H1 (cell line): ENCODE measurements around the gene AGPS. TPM values are rescaled to one million over a fixed set of nuclear protein-coding genes. Genes with fewer than 3 reads are reported as not detected.

Source experiments
- CTCF ChIA-PET: fragments of 300-600 bp; sonication (Branson Sonifier 250); formaldehyde crosslinking; loops from one replicate; lab custom pipeline; 2021; ENCODE audit not compliant: partially characterized antibody; lab: Charles Lee
- POLR2A ChIA-PET: fragments of 300-600 bp; sonication (Branson Sonifier 250); formaldehyde crosslinking; loops from one replicate; lab custom pipeline; 2021; ENCODE audit warnings: inconsistent platforms; ENCODE audit not compliant: partially characterized antibody; lab: Charles Lee
- DNase-seq, 2 experiments: peaks; one replicate each; pipeline versions ENCODE4 v3.0.0 to v3.0.0-alpha.2; 2010 to 2022; ENCODE audit warnings: low spot score in 2 of 2, low read depth in 1 of 2, mixed read lengths in 1 of 2
- FAIRE-seq: peaks from 2 replicates; lab custom pipeline; 2011; peaks lifted over from hg19 to GRCh38; lab: Jason Lieb, UNC
- H2AFZ ChIP-seq: 2 replicates; pipeline ENCODE4 v1.8.1; 2012; ENCODE audit warnings: low read length, inconsistent platforms
- H2AK5ac ChIP-seq: 2 replicates; pipeline ENCODE4 v1.6.1; 2013; ENCODE audit warnings: low read depth, low read length
- H2BK120ac ChIP-seq: replicated peaks from 2 replicates; pipeline ENCODE3; 2013; ENCODE audit warnings: low read depth, low read length, inconsistent platforms
- H2BK12ac ChIP-seq: 2 replicates; pipeline ENCODE4 v1.6.1; 2013; ENCODE audit warnings: low read depth, low read length
- H2BK15ac ChIP-seq: 2 replicates; pipeline ENCODE4 v1.6.1; 2013; ENCODE audit warnings: low read length
- H2BK20ac ChIP-seq: 2 replicates; pipeline ENCODE4 v1.6.1; 2013; ENCODE audit warnings: low read length
- H2BK5ac ChIP-seq: 2 replicates; pipeline ENCODE4 v1.6.1; 2013; ENCODE audit warnings: low read depth, low read length
- H3K14ac ChIP-seq: 2 replicates; pipeline ENCODE4 v1.6.1; 2013; ENCODE audit warnings: inconsistent platforms; ENCODE audit not compliant: insufficient read length
- H3K18ac ChIP-seq: 2 replicates; pipeline ENCODE4 v1.6.1; 2013; ENCODE audit warnings: low read length; ENCODE audit errors: extremely low read depth
- H3K23ac ChIP-seq: 2 replicates; pipeline ENCODE4 v1.6.1; 2013; ENCODE audit warnings: inconsistent platforms; ENCODE audit not compliant: insufficient read length
- H3K23me2 ChIP-seq: 2 replicates; pipeline ENCODE4 v1.6.1; 2013; ENCODE audit warnings: low read depth, low read length
- H3K27ac ChIP-seq: 2 replicates; pipeline ENCODE4 v1.6.1; 2011; ENCODE audit warnings: low read depth, low read length, inconsistent platforms
- H3K27me3 ChIP-seq, 4 experiments: replicated peaks in 1 of 4; 1 replicate in 1 of 4; 2 replicates in 3 of 4; pipeline versions ENCODE4 v1.6.1 to v1.8.1; 2011 to 2013; ENCODE audit warnings: low read length in 3 of 4, mild to moderate bottlenecking in 3 of 4, inconsistent platforms in 2 of 4, mixed read lengths in 2 of 4, moderate library complexity in 1 of 4; ENCODE audit not compliant: control insufficient read depth in 3 of 4, insufficient read depth in 3 of 4; ENCODE audit errors: extremely low read depth in 1 of 4
- H3K36me3 ChIP-seq, 4 experiments: 2 replicates each; pipeline versions ENCODE4 v1.6.1 to v1.8.1; 2011 to 2013; ENCODE audit warnings: mild to moderate bottlenecking in 4 of 4, low read length in 3 of 4, moderate library complexity in 2 of 4, control low read depth in 1 of 4, inconsistent platforms in 1 of 4; ENCODE audit not compliant: insufficient read depth in 4 of 4, control insufficient read depth in 2 of 4
- H3K4ac ChIP-seq: replicated peaks from 2 replicates; pipeline ENCODE3; 2013; ENCODE audit warnings: low read length, low read depth, mixed read lengths, inconsistent platforms; ENCODE audit not compliant: insufficient read length
- H3K4me1 ChIP-seq, 4 experiments: replicated peaks in 1 of 4; 1 replicate in 1 of 4; 2 replicates in 3 of 4; pipeline versions ENCODE4 v1.6.1 to v1.8.1; 2011 to 2013; ENCODE audit warnings: low read length in 3 of 4, inconsistent platforms in 2 of 4, mixed read lengths in 1 of 4; ENCODE audit not compliant: insufficient read depth in 4 of 4, control insufficient read depth in 3 of 4
- H3K4me2 ChIP-seq, 2 experiments: 2 replicates each; pipeline versions ENCODE4 v1.6.1 to v1.8.1; 2011 to 2013; ENCODE audit warnings: low read depth in 2 of 2, low read length in 2 of 2, control low read depth in 1 of 2, inconsistent platforms in 1 of 2, mild to moderate bottlenecking in 1 of 2; ENCODE audit not compliant: insufficient read depth in 1 of 2
- H3K4me3 ChIP-seq, 4 experiments: fragments of 200-600, 300-600 bp in 1 of 4; sonication (generic), shearing (Covaris generic), sonication (Bioruptor Twin) in 1 of 4; 2 replicates each; pipeline versions ENCODE4 v1.5.1 to v1.8.1; 2011 to 2016; ENCODE audit warnings: low read length in 4 of 4, low read depth in 3 of 4, control low read depth in 2 of 4, inconsistent platforms in 2 of 4, mild to moderate bottlenecking in 2 of 4, mixed read lengths in 1 of 4, moderate library complexity in 1 of 4; ENCODE audit not compliant: insufficient read depth in 2 of 4; ENCODE audit errors: extremely low read depth in 1 of 4
- H3K56ac ChIP-seq: replicated peaks from 2 replicates; pipeline ENCODE3; 2013; ENCODE audit warnings: low read depth, mild to moderate bottlenecking, mixed read lengths, low read length, inconsistent platforms; ENCODE audit not compliant: insufficient read length
- H3K79me1 ChIP-seq: 2 replicates; pipeline ENCODE4 v1.6.1; 2013; ENCODE audit warnings: low read depth, low read length, control low read depth
- H3K79me2 ChIP-seq, 2 experiments: 2 replicates each; pipeline versions ENCODE4 v1.6.1 to v1.8.1; 2012 to 2013; ENCODE audit warnings: low read length in 2 of 2, mild to moderate bottlenecking in 2 of 2, inconsistent platforms in 1 of 2; ENCODE audit not compliant: insufficient read depth in 2 of 2, control insufficient read depth in 1 of 2
- H3K9ac ChIP-seq, 4 experiments: replicated peaks in 1 of 4; 1 replicate in 1 of 4; 2 replicates in 3 of 4; pipeline versions ENCODE4 v1.6.1 to v1.8.1; 2011 to 2013; ENCODE audit warnings: low read depth in 3 of 4, low read length in 3 of 4, control low read depth in 2 of 4, mild to moderate bottlenecking in 2 of 4, moderate library complexity in 2 of 4, inconsistent platforms in 1 of 4; ENCODE audit errors: extremely low read depth in 1 of 4
- H3K9me3 ChIP-seq, 2 experiments: 2 replicates each; pipeline versions ENCODE4 v1.6.1 to v1.8.1; 2012 to 2013; ENCODE audit warnings: mild to moderate bottlenecking in 2 of 2, moderate library complexity in 2 of 2, control low read depth in 1 of 2, inconsistent platforms in 1 of 2, low read depth in 1 of 2, low read length in 1 of 2, mixed read lengths in 1 of 2; ENCODE audit not compliant: insufficient read depth in 2 of 2
- H4K20me1 ChIP-seq, 2 experiments: replicated peaks in 1 of 2; 2 replicates each; pipeline versions ENCODE3 to v1.8.1; 2011 to 2013; ENCODE audit warnings: inconsistent platforms in 2 of 2, low read length in 2 of 2, mild to moderate bottlenecking in 1 of 2; ENCODE audit not compliant: insufficient read depth in 2 of 2, control insufficient read depth in 1 of 2
- H4K5ac ChIP-seq: 2 replicates; pipeline ENCODE4 v1.6.1; 2013; ENCODE audit warnings: low read length, low read depth, mixed read lengths, inconsistent platforms; ENCODE audit not compliant: insufficient read length
- H4K8ac ChIP-seq: 2 replicates; pipeline ENCODE4 v1.8.0; 2013; ENCODE audit warnings: mild to moderate bottlenecking, moderate library complexity, low read length, inconsistent platforms; ENCODE audit not compliant: insufficient read depth; ENCODE audit errors: extremely low read depth
- H4K91ac ChIP-seq: replicated peaks from 2 replicates; pipeline ENCODE3; 2013; ENCODE audit warnings: low read length, mixed read lengths, inconsistent platforms; ENCODE audit not compliant: insufficient read length
- CBX8 ChIP-seq: fragments of 300-800, 300-1000 bp; sonication (generic); IDR thresholded peaks from 2 replicates; pipeline ENCODE4 v1.7.1; 2016; ENCODE audit warnings: low read depth, low read length, borderline replicate concordance
- CREB1 ChIP-seq: IDR thresholded peaks from 2 replicates; pipeline ENCODE4 v1.6.1; 2012; ENCODE audit warnings: inconsistent platforms
- E2F6 ChIP-seq: IDR thresholded peaks from 2 replicates; pipeline ENCODE4 v1.6.1; 2012; ENCODE audit warnings: inconsistent platforms
- EZH2 ChIP-seq: fragments of 200-600 bp; sonication (generic); IDR thresholded peaks from 2 replicates; pipeline ENCODE4 v1.7.1; 2012; ENCODE audit warnings: low read depth, mild to moderate bottlenecking, moderate library complexity, low read length, inconsistent platforms; ENCODE audit not compliant: severe bottlenecking
- JUND ChIP-seq: IDR thresholded peaks from 2 replicates; pipeline ENCODE4 v1.6.1; 2011; ENCODE audit warnings: mild to moderate bottlenecking, improper control_type of control experiment, low read length
- MAX ChIP-seq: IDR thresholded peaks from 2 replicates; pipeline ENCODE4 v1.6.1; 2012; ENCODE audit warnings: inconsistent platforms
- POU5F1 ChIP-seq: IDR thresholded peaks from 2 replicates; pipeline ENCODE4 v1.6.1; 2011; ENCODE audit warnings: low read depth, mild to moderate bottlenecking, low read length, moderate library complexity
- RBBP5 ChIP-seq: IDR thresholded peaks from 2 replicates; pipeline ENCODE4 v1.7.1; 2012; ENCODE audit warnings: low read depth, mild to moderate bottlenecking, inconsistent platforms, low read length, moderate library complexity, borderline replicate concordance
- SAP30 ChIP-seq: fragments of 300-600 bp; sonication (generic); IDR thresholded peaks from 2 replicates; pipeline ENCODE4 v1.7.1; 2012; ENCODE audit warnings: low read length, moderate library complexity, mild to moderate bottlenecking, inconsistent platforms; ENCODE audit not compliant: insufficient read depth, insufficient replicate concordance
- TAF1 ChIP-seq: IDR thresholded peaks from 2 replicates; pipeline ENCODE4 v1.6.1; 2011; ENCODE audit warnings: mild to moderate bottlenecking, low read depth, low read length
- TBP ChIP-seq: IDR thresholded peaks from 2 replicates; pipeline ENCODE4 v1.6.1; 2011; ENCODE audit warnings: low read depth, low read length, improper control_type of control experiment
- TCF12 ChIP-seq: IDR thresholded peaks from 2 replicates; pipeline ENCODE4 v1.6.1; 2011; ENCODE audit warnings: low read depth, mild to moderate bottlenecking, low read length
- ZNF274 ChIP-seq: IDR thresholded peaks from 2 replicates; pipeline ENCODE4 v1.7.0; 2012; ENCODE audit warnings: low read length, borderline replicate concordance; ENCODE audit errors: extremely low read depth
- WGBS, 2 experiments: shearing (Covaris generic) in 1 of 2; methylation state at CpG; one replicate each; pipeline versions ENCODE4 v1.1.6 to v1.1.7; 2013 to 2015; ENCODE audit warnings: low lambda C conversion rate in 2 of 2, mixed read lengths in 2 of 2, inconsistent platforms in 1 of 2, low coverage in 1 of 2, missing lambda C conversion rate in 1 of 2; ENCODE audit not compliant: insufficient replicate concordance in 2 of 2, insufficient coverage in 1 of 2, insufficient read length in 1 of 2; ENCODE audit errors: extremely low coverage in 1 of 2, missing lambda C conversion rate in 1 of 2; 5-methylcytosine and 5-hydroxymethylcytosine counted together
- polyA plus RNA-seq, 7 experiments: library from polyadenylated mRNA; depleted of rRNA in 3 of 7; stranded (reverse) in 5 of 7; unstranded in 2 of 7; fragments of >200 nt in 5 of 7; fragments of 200-250 nt in 2 of 7; gene quantifications; 1 replicate in 5 of 7; 2 replicates in 1 of 7; 4 replicates in 1 of 7; pipeline versions ENCODE4 v1.2.1 to v1.2.3, GENCODE V29; 2011 to 2013; ENCODE audit warnings: missing spikeins in 2 of 7, mixed read lengths in 2 of 7
- total RNA-seq: library from RNA; stranded (reverse); fragmentation: NEBNext Ultra II Directional; extraction: Animal tissue kit (Norgen Biotek cat#: 25700); gene quantifications from 2 replicates; pipeline ENCODE4 v1.2.1, GENCODE V29; 2021

Gene AGPS
- total and polyA plus RNA-seq, 2 of the 8 experiments (the other 6 are each of a cell fraction or from before 2014, with no cell fraction given) = 7.3 to 57.8 TPM

GRCh38 chr2:177474301-177474700, 81.7 kb downstream of the AGPS start:
- Histone ChIP-seq H3K27me3 (no peaks in the 10 kb centered on the region), H3K79me1 (no peaks in the 10 kb centered on the region), H3K9ac (no peak overlapping the region), H2BK15ac (no peak overlapping the region), H3K9me3 (no peaks in the 10 kb centered on the region; a peak in 1 of 4 replicates), H3K27ac (no peak overlapping the region), H3K23ac (no peak overlapping the region), H3K56ac (no peak overlapping the region), H3K36me3 (peaks cover 0 to 3% (median 0%) of the 10 kb centered on the region in 4 experiments; a peak in 1 of 8 replicates), H4K20me1 (no peaks in the 10 kb centered on the region), H3K18ac (no peak overlapping the region; the same call in 1 of the 2 replicates), H3K4ac (no peak overlapping the region), H2BK12ac (no peak overlapping the region), H2BK5ac (no peak overlapping the region), H3K14ac (no peak overlapping the region), H2BK120ac (no peak overlapping the region), H3K4me1 (no peaks in the 10 kb centered on the region), H3K4me3 (no peak overlapping the region), H2AK5ac (no peak overlapping the region), H4K5ac (no peak overlapping the region), H2BK20ac (no peak overlapping the region), H4K8ac (no peak overlapping the region), H4K91ac (no peak overlapping the region), H2AFZ (no peak overlapping the region), H3K4me2 (no peak overlapping the region), H3K79me2 (no peaks in the 10 kb centered on the region), H3K23me2 (no peaks in the 10 kb centered on the region)
- DNase-seq (no peak), FAIRE-seq (no peak)
- CTCF ChIA-PET = interaction anchor here (1.5 kb wide), 1 partner anchor 14 kb away, joined by 8 read pairs; no protein-coding TSS in a partner anchor
- WGBS, 2 experiments = 90% methylated on average over 4 of the region's 4 CpGs; no CpG with 5 or more reads in 1 of the 2 experiments
- POLR2A ChIA-PET = interaction anchor here (1.6 kb wide), 1 partner anchor 82 kb away, joined by 6 read pairs; the partner anchor contains the start of gene AGPS
- TF ChIP-seq CBX8 (no peak), JUND (no peak), TCF12 (no peak), RBBP5 (no peak), EZH2 (no peak), TBP (no peak), ZNF274 (no peak), E2F6 (no peak), MAX (no peak), SAP30 (no peak), TAF1 (no peak), POU5F1 (no peak), CREB1 (no peak)
